ENCODE measurements around the gene IQSEC1. TPM values are rescaled to one million over a fixed set of nuclear protein-coding genes. Genes with fewer than 3 reads are reported as not detected.

IQSEC1 gene
- total RNA-seq, 2 donors from 2014 or later, result 58.2 to 94.2 TPM

- intact Hi-C loops (cut with DNase I), result no loop called here
- TF ChIP-seq POLR2A (IDR thresholded peaks at IDR 0.05) (no peak), CTCF (IDR thresholded peaks at IDR 0.05) (no peak), POLR2AphosphoS5 (IDR thresholded peaks at IDR 0.05) (no peak)
- 68% methylated on average over 14 of the region's 14 CpGs for WGBS
Measured at GRCh38 chr3:13120289-13120927, 47.2 kb upstream of the IQSEC1 start.

GRCh38 chr3:13119471-13120220, 46.4 kb upstream of the IQSEC1 start:
- DNase-seq (ENCODE audit: low spot score), result no peak
- no peak overlapping the region for H3K4me3 ChIP-seq
- H3K27ac ChIP-seq, result no peak overlapping the region
- peaks cover 3% of the 10 kb centered on the region for H3K4me1 ChIP-seq (replicated peaks)
- intact Hi-C loops (cut with DNase I), result no loop called here
- no peaks in the 10 kb centered on the region for H3K36me3 ChIP-seq
- H3K9me3 ChIP-seq, result no peaks in the 10 kb centered on the region
- no peak for TF ChIP-seq POLR2AphosphoS5 (IDR thresholded peaks at IDR 0.05)
- TF ChIP-seq POLR2A (IDR thresholded peaks at IDR 0.05), result no peak
- TF ChIP-seq CTCF (IDR thresholded peaks at IDR 0.05), result no peak
- H3K27me3 ChIP-seq (replicated peaks; ENCODE audit: insufficient read depth), result no peaks in the 10 kb centered on the region
- WGBS, result 47% methylated on average over 17 of the region's 17 CpGs

More at GRCh38 chr3:13120289-13120927, 47.2 kb upstream of the IQSEC1 start:
- peaks cover 3% of the 10 kb centered on the region for H3K4me1 ChIP-seq (replicated peaks)
- no peaks in the 10 kb centered on the region for H3K9me3 ChIP-seq
- H3K4me3 ChIP-seq, result no peak overlapping the region
- no peak for DNase-seq (ENCODE audit: low spot score)
- no peak overlapping the region for H3K27ac ChIP-seq
- H3K36me3 ChIP-seq, result no peaks in the 10 kb centered on the region
- H3K27me3 ChIP-seq (replicated peaks; ENCODE audit: insufficient read depth), result no peaks in the 10 kb centered on the region

- intact Hi-C loops (cut with DNase I), result no loop called here
- H3K27me3 ChIP-seq (replicated peaks; ENCODE audit: insufficient read depth), result no peaks in the 10 kb centered on the region
- WGBS, result 72% methylated on average over 8 of the region's 8 CpGs
Measured at GRCh38 chr3:13116426-13116825, 43.2 kb upstream of the IQSEC1 start.

GRCh38 chr3:13115991-13116390, 42.8 kb upstream of the IQSEC1 start:
- Histone ChIP-seq H3K4me3 (no peak overlapping the region), H3K36me3 (no peaks in the 10 kb centered on the region), H3K9me3 (no peaks in the 10 kb centered on the region), H3K4me1 (replicated peaks) (peaks cover 9% of the 10 kb centered on the region), H3K27ac (no peak overlapping the region), H3K27me3 (replicated peaks; ENCODE audit: insufficient read depth) (no peaks in the 10 kb centered on the region)
- TF ChIP-seq POLR2A (IDR thresholded peaks at IDR 0.05) (no peak), CTCF (IDR thresholded peaks at IDR 0.05) (no peak), POLR2AphosphoS5 (IDR thresholded peaks at IDR 0.05) (no peak)
- intact Hi-C loops (cut with DNase I), result no loop called here
- WGBS, result 96% methylated on average over 7 of the region's 7 CpGs
- DNase-seq (ENCODE audit: low spot score), result no peak

More at GRCh38 chr3:13116426-13116825, 43.2 kb upstream of the IQSEC1 start:
- peaks cover 9% of the 10 kb centered on the region for H3K4me1 ChIP-seq (replicated peaks)
- H3K36me3 ChIP-seq, result no peaks in the 10 kb centered on the region
- no peak for DNase-seq (ENCODE audit: low spot score)
- H3K27ac ChIP-seq, result no peak overlapping the region
- no peak overlapping the region for H3K4me3 ChIP-seq
- no peaks in the 10 kb centered on the region for H3K9me3 ChIP-seq
- TF ChIP-seq POLR2A (IDR thresholded peaks at IDR 0.05) (no peak), POLR2AphosphoS5 (IDR thresholded peaks at IDR 0.05) (no peak), CTCF (IDR thresholded peaks at IDR 0.05) (no peak)

- Histone ChIP-seq H3K4me3 (no peak overlapping the region), H3K9me3 (no peaks in the 10 kb centered on the region), H3K4me1 (replicated peaks) (peaks cover 9% of the 10 kb centered on the region), H3K36me3 (no peaks in the 10 kb centered on the region), H3K27ac (no peak overlapping the region), H3K27me3 (replicated peaks; ENCODE audit: insufficient read depth) (no peaks in the 10 kb centered on the region)
- TF ChIP-seq POLR2AphosphoS5 (IDR thresholded peaks at IDR 0.05), result no peak
- TF ChIP-seq POLR2A (IDR thresholded peaks at IDR 0.05), result no peak
- TF ChIP-seq CTCF (IDR thresholded peaks at IDR 0.05), result no peak
- 91% methylated on average over 8 of the region's 8 CpGs for WGBS
- intact Hi-C loops (cut with DNase I), result no loop called here
- no peak for DNase-seq (ENCODE audit: low spot score)
Measured at GRCh38 chr3:13115576-13115910, 42.3 kb upstream of the IQSEC1 start.

All from prostate gland (tissue), 2 donors.